ENCODE measurements around the gene ATCAY. TPM values are rescaled to one million over a fixed set of nuclear protein-coding genes. Genes with fewer than 3 reads are reported as not detected.
A peak's percentile ranks its signal among the peaks of the same experiment; 100 is the strongest.

Gene ATCAY
- under 1 TPM in 1 of 2 experiments, not detected in 1; 0.07 TPM for total RNA-seq

- Mint-ChIP-seq H3K4me3 (no peak within 1 kb of the TSS), H3K27me3 (ENCODE audit: low read depth) (peaks cover 40% of the 10 kb centered on the region), H3K9me3 (no peaks in the 10 kb centered on the region), H3K4me1 (ENCODE audit: low read depth) (peaks cover 12% of the 10 kb centered on the region), H3K36me3 (ENCODE audit: low read depth) (no peaks in the 10 kb centered on the region), H3K27ac (no peak within 1 kb of the TSS)
- no peak for DNase-seq
- CTCF ChIA-PET = no interaction called here
- intact Hi-C loops (cut with micrococcal nuclease) = no loop called here
Measured at GRCh38 chr19:3880471-3881271, at the start of gene ATCAY. TSS of gene ATCAY (plus strand) at chr19:3880685. CDS start at chr19:3885768, 5,083 bp downstream.

GRCh38 chr19:3831601-3832000 is 48.9 kb upstream of the ATCAY start:
- intact Hi-C loops (cut with micrococcal nuclease) = no loop called here
- H3K36me3 Mint-ChIP-seq (ENCODE audit: low read depth) = no peaks in the 10 kb centered on the region
- no peak for DNase-seq
- H3K4me1 Mint-ChIP-seq (ENCODE audit: low read depth) = no peaks in the 10 kb centered on the region
- no peak overlapping the region for H3K27ac Mint-ChIP-seq
- CTCF ChIA-PET = no interaction called here
- no peak overlapping the region for H3K4me3 Mint-ChIP-seq
- no peaks in the 10 kb centered on the region for H3K9me3 Mint-ChIP-seq
- H3K27me3 Mint-ChIP-seq (ENCODE audit: low read depth) = no peaks in the 10 kb centered on the region

GRCh38 chr19:3832001-3832400 is 48.5 kb upstream of the ATCAY start:
- no peaks in the 10 kb centered on the region for H3K9me3 Mint-ChIP-seq
- no peaks in the 10 kb centered on the region for H3K27me3 Mint-ChIP-seq (ENCODE audit: low read depth)
- no peak overlapping the region for H3K27ac Mint-ChIP-seq
- no peak overlapping the region for H3K4me3 Mint-ChIP-seq
- CTCF ChIA-PET = interaction anchor here (0.5 kb wide), 1 partner anchor 8 kb away, joined by 3 read pairs; no protein-coding TSS in a partner anchor
- intact Hi-C loops (cut with micrococcal nuclease) = no loop called here
- DNase-seq = no peak
- H3K4me1 Mint-ChIP-seq (ENCODE audit: low read depth) = peaks cover under 1% of the 10 kb centered on the region
- H3K36me3 Mint-ChIP-seq (ENCODE audit: low read depth) = no peaks in the 10 kb centered on the region

- no peak for DNase-seq
- Mint-ChIP-seq H3K27me3 (ENCODE audit: low read depth) (no peaks in the 10 kb centered on the region), H3K9me3 (peaks cover 10% of the 10 kb centered on the region), H3K36me3 (ENCODE audit: low read depth) (no peaks in the 10 kb centered on the region), H3K27ac (no peak overlapping the region), H3K4me1 (ENCODE audit: low read depth) (peaks cover 4% of the 10 kb centered on the region), H3K4me3 (no peak overlapping the region)
- intact Hi-C loops (cut with micrococcal nuclease) = no loop called here
- CTCF ChIA-PET = no interaction called here
Measured at GRCh38 chr19:3833578-3834348, 46.7 kb upstream of the ATCAY start.

- DNase-seq = no peak
- no peak overlapping the region for H3K27ac Mint-ChIP-seq
- H3K36me3 Mint-ChIP-seq (ENCODE audit: low read depth) = no peaks in the 10 kb centered on the region
- H3K4me3 Mint-ChIP-seq = no peak overlapping the region
- no peaks in the 10 kb centered on the region for H3K27me3 Mint-ChIP-seq (ENCODE audit: low read depth)
- H3K4me1 Mint-ChIP-seq (ENCODE audit: low read depth) = peaks cover 4% of the 10 kb centered on the region
- peaks cover 10% of the 10 kb centered on the region for H3K9me3 Mint-ChIP-seq
- intact Hi-C loops (cut with micrococcal nuclease) = no loop called here
- CTCF ChIA-PET = no interaction called here
Measured at GRCh38 chr19:3834349-3835054, 46.0 kb upstream of the ATCAY start.

- intact Hi-C loops (cut with micrococcal nuclease) = no loop called here
- CTCF ChIA-PET = interaction anchor here (0.8 to 1.2 kb wide), 2 partner anchors 8 to 14 kb away, joined by 3 to 4 read pairs; no protein-coding TSS in a partner anchor
- Mint-ChIP-seq H3K4me1 (ENCODE audit: low read depth) (peaks cover 4% of the 10 kb centered on the region), H3K4me3 (no peak overlapping the region), H3K9me3 (peaks cover 10% of the 10 kb centered on the region), H3K27me3 (ENCODE audit: low read depth) (no peaks in the 10 kb centered on the region), H3K36me3 (ENCODE audit: low read depth) (no peaks in the 10 kb centered on the region), H3K27ac (no peak overlapping the region)
- DNase-seq = no peak
Measured at GRCh38 chr19:3835055-3835435, 45.4 kb upstream of the ATCAY start.

- no peak overlapping the region for H3K27ac Mint-ChIP-seq
- no peaks in the 10 kb centered on the region for H3K36me3 Mint-ChIP-seq (ENCODE audit: low read depth)
- no peak overlapping the region for H3K4me3 Mint-ChIP-seq
- no peak for DNase-seq
- H3K4me1 Mint-ChIP-seq (ENCODE audit: low read depth) = peaks cover 4% of the 10 kb centered on the region
- CTCF ChIA-PET = no interaction called here
- intact Hi-C loops (cut with micrococcal nuclease) = no loop called here
- H3K9me3 Mint-ChIP-seq = peaks cover 10% of the 10 kb centered on the region
- no peaks in the 10 kb centered on the region for H3K27me3 Mint-ChIP-seq (ENCODE audit: low read depth)
Measured at GRCh38 chr19:3836887-3837286, 43.6 kb upstream of the ATCAY start.

- H3K27me3 Mint-ChIP-seq (ENCODE audit: low read depth) = no peaks in the 10 kb centered on the region
- H3K36me3 Mint-ChIP-seq (ENCODE audit: low read depth) = no peaks in the 10 kb centered on the region
- peaks cover 4% of the 10 kb centered on the region for H3K4me1 Mint-ChIP-seq (ENCODE audit: low read depth)
- no peak for DNase-seq
- no peak overlapping the region for H3K4me3 Mint-ChIP-seq
- H3K9me3 Mint-ChIP-seq = peaks cover 10% of the 10 kb centered on the region
- intact Hi-C loops (cut with micrococcal nuclease) = no loop called here
- CTCF ChIA-PET = no interaction called here
- no peak overlapping the region for H3K27ac Mint-ChIP-seq
Measured at GRCh38 chr19:3837332-3837731, 43.2 kb upstream of the ATCAY start.

GRCh38 chr19:3837922-3838321 is 42.6 kb upstream of the ATCAY start:
- DNase-seq = no peak
- H3K27ac Mint-ChIP-seq = no peak overlapping the region
- H3K9me3 Mint-ChIP-seq = peaks cover 10% of the 10 kb centered on the region
- CTCF ChIA-PET = no interaction called here
- no peak overlapping the region for H3K4me3 Mint-ChIP-seq
- H3K27me3 Mint-ChIP-seq (ENCODE audit: low read depth) = no peaks in the 10 kb centered on the region
- no peaks in the 10 kb centered on the region for H3K36me3 Mint-ChIP-seq (ENCODE audit: low read depth)
- peaks cover 4% of the 10 kb centered on the region for H3K4me1 Mint-ChIP-seq (ENCODE audit: low read depth)
- intact Hi-C loops (cut with micrococcal nuclease) = no loop called here

GRCh38 chr19:3838661-3839060 is 41.8 kb upstream of the ATCAY start:
- peaks cover 4% of the 10 kb centered on the region for H3K4me1 Mint-ChIP-seq (ENCODE audit: low read depth)
- intact Hi-C loops (cut with micrococcal nuclease) = no loop called here
- no peaks in the 10 kb centered on the region for H3K27me3 Mint-ChIP-seq (ENCODE audit: low read depth)
- H3K9me3 Mint-ChIP-seq = peaks cover 10% of the 10 kb centered on the region
- peak overlapping the region; percentile 59 for H3K27ac Mint-ChIP-seq
- CTCF ChIA-PET = no interaction called here
- H3K4me3 Mint-ChIP-seq = no peak overlapping the region
- H3K36me3 Mint-ChIP-seq (ENCODE audit: low read depth) = no peaks in the 10 kb centered on the region
- DNase-seq = no peak

- Mint-ChIP-seq H3K4me3 (no peak overlapping the region), H3K9me3 (peaks cover 10% of the 10 kb centered on the region), H3K27ac (no peak overlapping the region), H3K36me3 (ENCODE audit: low read depth) (no peaks in the 10 kb centered on the region), H3K27me3 (ENCODE audit: low read depth) (no peaks in the 10 kb centered on the region), H3K4me1 (ENCODE audit: low read depth) (peaks cover 4% of the 10 kb centered on the region)
- CTCF ChIA-PET = no interaction called here
- no peak for DNase-seq
- intact Hi-C loops (cut with micrococcal nuclease) = no loop called here
Measured at GRCh38 chr19:3839941-3840340, 40.5 kb upstream of the ATCAY start.

GRCh38 chr19:3840804-3841203 is 39.7 kb upstream of the ATCAY start:
- intact Hi-C loops (cut with micrococcal nuclease) = no loop called here
- no peak overlapping the region for H3K27ac Mint-ChIP-seq
- H3K4me3 Mint-ChIP-seq = no peak overlapping the region
- CTCF ChIA-PET = interaction anchor here (0.6 kb wide), 1 partner anchor 93 kb away, joined by 3 read pairs; no protein-coding TSS in a partner anchor
- H3K36me3 Mint-ChIP-seq (ENCODE audit: low read depth) = no peaks in the 10 kb centered on the region
- no peaks in the 10 kb centered on the region for H3K27me3 Mint-ChIP-seq (ENCODE audit: low read depth)
- peaks cover 4% of the 10 kb centered on the region for H3K4me1 Mint-ChIP-seq (ENCODE audit: low read depth)
- peaks cover 10% of the 10 kb centered on the region for H3K9me3 Mint-ChIP-seq
- DNase-seq = no peak
